NCI-H2029 (cell line): ENCODE data around the gene PPIL6.

Experiments used
- DNase-seq: peaks from one replicate; lab custom pipeline; 2025; lab: John Stamatoyannopoulos, UW

Gene PPIL6

DNA sequence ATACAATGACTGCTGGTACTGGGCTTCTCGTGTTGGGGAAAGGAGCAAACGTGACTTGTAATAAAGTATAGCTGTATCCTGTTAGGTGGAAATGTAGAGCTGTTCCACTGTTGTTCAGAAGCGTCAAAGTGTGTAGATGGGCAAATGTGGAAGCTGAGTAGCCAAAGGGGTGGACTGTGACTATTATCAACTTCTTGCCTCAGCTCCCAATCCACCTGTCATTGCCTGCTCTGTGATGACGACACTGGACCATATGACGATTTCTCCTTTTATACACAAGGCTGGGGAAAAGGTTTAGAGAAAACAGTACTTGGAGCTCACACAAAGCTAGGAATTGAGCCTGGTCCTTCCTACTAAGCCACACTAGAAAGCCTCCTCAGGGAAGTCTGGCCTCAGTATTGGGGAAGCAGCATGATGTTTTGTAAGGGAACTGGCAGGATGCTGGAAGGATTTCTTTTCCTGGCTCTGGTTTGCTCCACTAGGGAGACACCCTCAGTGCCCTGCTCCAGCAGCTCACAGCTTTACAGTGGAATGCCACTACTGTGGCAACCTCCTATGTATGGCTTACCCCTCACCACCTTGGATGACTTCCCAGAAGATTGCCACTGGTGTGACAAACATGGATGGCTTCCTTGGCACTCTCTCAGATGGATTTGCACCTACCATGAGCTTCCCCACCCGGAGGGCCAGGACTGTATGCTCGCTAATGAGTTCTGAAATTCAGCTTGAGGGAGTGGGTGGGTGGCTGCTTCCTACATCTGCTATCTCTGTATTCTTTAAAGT lies 78.1 kb downstream of the PPIL6 start:
- no peak for DNase-seq

DNA sequence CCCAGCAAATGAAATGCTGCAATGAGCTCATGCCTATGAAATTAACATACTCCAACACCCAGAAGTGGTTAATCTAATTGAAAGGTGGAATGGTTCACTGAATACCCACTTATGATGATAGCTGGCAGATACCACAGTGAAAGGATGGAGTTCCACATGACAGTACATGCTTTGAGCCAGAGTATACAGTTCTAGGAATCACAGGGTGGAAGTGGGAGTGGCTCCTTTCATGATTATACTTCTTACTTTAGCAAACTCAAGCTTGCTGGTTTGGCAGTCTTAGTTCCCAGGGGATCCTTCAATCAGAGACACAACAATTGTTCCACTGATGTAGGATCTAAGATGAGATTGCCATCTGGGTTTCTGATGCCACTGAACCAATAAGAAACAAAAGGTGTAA lies 79.6 kb downstream of the PPIL6 start:
- no peak for DNase-seq

GRCh38 chr6:109360281-109360680 lies 80.1 kb downstream of the PPIL6 start:
- no peak for DNase-seq

GRCh38 chr6:109359248-109359647 lies 81.2 kb downstream of the PPIL6 start:
- no peak for DNase-seq

GRCh38 chr6:109358204-109358603 lies 82.2 kb downstream of the PPIL6 start:
- DNase-seq: no peak

DNA sequence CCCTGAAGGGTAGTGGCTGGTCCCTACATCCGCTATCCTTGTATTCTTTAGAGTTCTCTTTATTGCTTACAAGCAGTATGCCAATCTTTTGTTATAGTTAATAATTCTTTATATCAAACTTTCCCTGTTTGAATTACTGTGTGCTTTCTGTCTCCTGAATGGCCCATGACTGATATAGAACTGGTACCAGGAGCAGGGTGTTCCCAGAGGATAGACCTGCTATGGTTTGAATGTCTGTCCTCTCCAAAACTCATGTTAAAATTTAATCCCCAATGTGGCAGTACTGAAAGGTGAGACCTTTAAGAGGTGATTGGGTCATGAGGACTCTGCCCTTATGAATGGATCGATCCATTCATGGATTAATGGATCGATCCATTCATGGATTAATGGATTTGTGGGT lies 84.2 kb downstream of the PPIL6 start:
- DNase-seq: no peak

DNA sequence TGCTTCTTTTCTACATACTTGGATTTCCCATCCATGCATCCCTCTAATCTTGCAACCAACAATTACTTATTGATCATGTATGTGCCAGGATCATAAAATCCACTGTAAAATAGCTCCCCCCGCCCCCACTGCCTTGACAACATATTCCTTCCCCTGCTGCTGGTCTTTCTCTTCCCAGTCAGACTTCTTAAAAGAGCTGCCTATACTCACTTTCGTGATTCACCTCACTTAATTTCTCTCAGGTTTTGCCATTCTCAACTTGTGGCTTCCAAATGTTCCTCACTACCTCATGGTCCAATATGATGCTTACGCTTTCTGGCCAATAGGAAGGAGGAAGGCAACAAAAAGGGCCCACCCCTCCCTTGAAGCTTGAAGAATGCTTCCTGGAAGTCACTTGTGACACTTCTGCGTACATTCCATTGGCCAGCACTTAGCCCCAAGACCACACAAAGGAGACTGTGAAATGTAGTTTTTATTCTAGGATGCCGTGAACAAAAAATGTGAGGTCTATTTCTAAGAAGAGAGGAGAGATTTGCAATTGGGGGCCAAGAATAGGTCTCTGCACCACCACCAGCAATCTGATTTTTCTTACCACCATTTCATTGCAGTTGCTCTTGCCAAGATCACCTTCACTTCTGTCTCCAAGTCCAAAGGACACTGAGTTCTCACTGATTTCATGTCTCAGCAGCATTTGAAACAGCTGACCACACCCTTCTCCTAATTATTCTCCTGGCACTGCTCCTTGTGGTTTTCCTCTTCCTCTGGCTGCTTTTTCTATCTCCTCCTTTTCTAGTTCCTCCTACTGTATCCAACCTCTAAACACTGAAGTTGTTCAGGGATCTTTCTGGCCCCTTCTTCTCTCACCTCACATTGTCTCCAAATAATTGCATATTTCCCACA lies 88.9 kb downstream of the PPIL6 start:
- no peak for DNase-seq

GRCh38 chr6:109349419-109349987 lies 90.9 kb downstream of the PPIL6 start:
- DNase-seq: peak; percentile 94

DNA sequence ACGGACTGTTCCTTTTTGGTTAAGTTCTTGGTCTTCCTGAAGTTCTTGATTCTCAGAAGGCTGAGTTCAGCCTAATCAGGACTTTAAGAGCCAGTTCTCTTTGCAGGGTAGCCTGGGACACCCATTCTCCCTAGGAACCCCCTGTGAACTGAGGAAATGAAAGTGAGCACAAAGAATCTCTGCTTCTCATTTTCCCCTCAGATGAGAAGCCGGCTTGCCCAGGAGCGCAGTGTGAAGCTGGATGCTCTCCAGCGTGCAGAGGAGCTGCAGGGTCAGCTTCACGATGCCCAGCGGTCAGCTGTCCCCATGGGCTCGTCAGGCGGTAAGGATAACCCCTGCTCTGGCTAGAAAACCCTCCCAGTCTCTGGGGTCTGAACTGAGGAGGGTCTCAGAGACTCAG lies 92.2 kb downstream of the PPIL6 start:
- no peak for DNase-seq

DNA sequence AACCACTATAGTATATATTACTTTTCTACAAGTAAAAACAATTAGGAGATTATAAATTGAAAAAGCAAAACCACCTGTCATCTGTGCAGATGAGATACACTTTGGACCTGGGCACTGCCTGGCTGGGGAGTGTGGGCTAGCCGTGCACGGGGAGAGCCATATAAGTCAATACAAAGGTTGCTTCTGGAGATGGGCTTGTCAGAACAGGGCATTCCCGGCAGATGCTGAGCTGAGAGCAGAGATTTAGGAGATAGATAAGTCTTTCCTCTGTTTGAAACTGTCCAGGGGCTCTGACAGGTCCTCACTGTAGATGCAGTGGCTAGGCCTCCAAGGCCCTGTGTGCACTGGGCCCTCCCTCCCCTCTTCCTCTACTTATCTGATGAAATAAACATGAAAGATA lies 92.6 kb downstream of the PPIL6 start:
- DNase-seq: no peak

GRCh38 chr6:109345986-109346385 lies 94.4 kb downstream of the PPIL6 start:
- peak; percentile 18 for DNase-seq

DNA sequence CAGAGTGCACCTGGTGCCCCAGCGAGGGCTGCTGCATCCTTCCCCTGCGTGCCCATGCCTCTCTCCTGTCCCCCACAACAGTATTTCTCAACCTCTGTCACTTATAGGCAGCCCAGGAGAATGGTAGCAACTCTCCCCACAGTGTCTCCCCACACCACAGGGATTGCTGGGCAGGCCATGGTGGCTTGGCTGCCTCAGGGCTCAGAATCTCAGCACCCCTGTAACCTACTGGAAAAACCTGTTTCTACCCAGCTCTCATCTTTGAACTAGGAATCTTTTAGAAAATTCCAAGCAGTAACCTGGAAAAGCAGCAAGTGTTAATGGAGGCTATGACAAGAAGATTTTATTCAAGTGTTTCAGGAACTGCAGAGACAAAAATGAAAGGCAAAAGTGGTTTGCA lies 96.2 kb downstream of the PPIL6 start:
- no peak for DNase-seq

GRCh38 chr6:109343518-109343917 lies 96.9 kb downstream of the PPIL6 start:
- no peak for DNase-seq

DNA sequence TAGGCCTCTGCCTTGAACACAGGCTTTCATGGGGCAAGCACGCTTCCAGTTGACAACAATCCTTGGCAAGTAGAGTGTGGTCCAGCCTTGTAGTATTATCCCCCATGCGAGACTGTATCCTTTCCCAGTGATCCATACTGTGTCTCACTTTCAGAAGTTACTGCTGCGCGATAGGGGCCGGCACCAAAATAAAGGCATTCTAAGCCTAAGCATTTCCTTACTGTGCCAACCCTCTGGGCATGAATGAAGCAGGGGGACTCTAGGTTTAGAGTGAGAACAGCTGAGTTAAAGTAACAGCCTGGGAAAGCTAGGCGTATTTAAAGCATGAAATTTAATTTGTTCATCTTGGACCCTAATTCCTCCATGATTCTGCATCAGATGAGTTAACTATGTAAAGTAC lies 97.5 kb downstream of the PPIL6 start:
- DNase-seq: no peak

- DNase-seq: no peak
Observed at GRCh38 chr6:109342506-109342905, 97.9 kb downstream of the PPIL6 start.

DNA sequence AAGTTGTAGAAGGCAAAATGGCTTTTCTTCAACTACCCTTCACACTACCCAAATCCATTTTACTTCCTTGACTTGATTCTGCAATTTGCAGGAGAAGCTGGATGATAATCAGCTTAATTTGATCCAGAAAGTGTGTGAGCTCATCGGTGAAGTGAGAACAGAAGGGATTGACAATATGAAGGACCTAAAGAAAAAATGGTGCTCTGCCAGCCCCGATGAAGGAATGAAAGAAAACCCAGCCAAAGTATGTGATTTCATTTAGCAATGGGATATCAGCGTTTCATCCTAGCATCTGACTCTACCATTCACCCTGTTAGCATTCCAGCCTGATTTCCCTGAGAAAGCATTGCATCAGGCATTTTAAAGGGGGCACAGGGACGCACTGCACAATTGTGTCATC lies 99.6 kb downstream of the PPIL6 start:
- no peak for DNase-seq
